Mucosa of descending colon (tissue), 3 donors: ENCODE results near the gene ARMC12. TPM values are rescaled to one million over a fixed set of nuclear protein-coding genes. Genes with fewer than 3 reads are reported as not detected.

Source experiments
- ATAC-seq: fragments of 200-7000 bp; cut with Tn5 transposase; one replicate; pipeline ENCODE4 v1.9.1; 2020; ENCODE audit warnings: mild to moderate bottlenecking, moderate library complexity
- DNase-seq, 3 donors: peaks; one replicate each; pipeline ENCODE4 v3.0.0-alpha.2; 2020
- H3K36me3 ChIP-seq: fragments of 200-600 bp; one replicate; pipeline ENCODE4 v1.8.0; 2021; ENCODE audit warnings: low read depth, mild to moderate bottlenecking
- H3K4me1 ChIP-seq: fragments of 200-600 bp; one replicate; pipeline ENCODE4 v1.8.0; 2021; ENCODE audit warnings: low read depth, mild to moderate bottlenecking
- H3K4me3 ChIP-seq: fragments of 200-600 bp; one replicate; pipeline ENCODE4 v1.8.0; 2021; ENCODE audit warnings: mild to moderate bottlenecking
- H3K9me3 ChIP-seq: fragments of 200-600 bp; one replicate; pipeline ENCODE4 v1.8.0; 2021; ENCODE audit warnings: mild to moderate bottlenecking
- intact Hi-C, 2 donors: fragments of 100-400 bp; cut with DNase I in 1 of 2; cut with micrococcal nuclease in 1 of 2; formaldehyde crosslinking; loops; one replicate each; pipeline versions ENCODE4 v1.11.0 to v1.11.1; 2022; cut with DNase I, micrococcal nuclease
- total RNA-seq, 3 donors: library from RNA; stranded (reverse); fragmentation: NEBNext Ultra II Directional in 2 of 3; extraction: Animal tissue kit (Norgen Biotek cat#: 25700) in 2 of 3; gene quantifications; one replicate each; pipeline versions ENCODE4 v1.2.1 to v1.2.4, GENCODE V29; 2021 to 2023
- TF ChIP-seq, protein P1 (sequence below): fragments of 200-600 bp; IDR thresholded peaks from one replicate; pipeline ENCODE4 v1.8.0; 2022; ENCODE audit warnings: antibody characterized with exemption, mild to moderate bottlenecking
- donor health status: DM: no; HTN: no; CAD: no; lungs with moderate emphysema.
- donor health status: DM: no; HTN: no; CAD: no.
- donor health status: DM: no; HTN: yes; CAD: no.

The ARMC12 gene
- total RNA-seq, 3 donors from 2014 or later = 0.31 to 0.55 (median 0.44) TPM

DNA sequence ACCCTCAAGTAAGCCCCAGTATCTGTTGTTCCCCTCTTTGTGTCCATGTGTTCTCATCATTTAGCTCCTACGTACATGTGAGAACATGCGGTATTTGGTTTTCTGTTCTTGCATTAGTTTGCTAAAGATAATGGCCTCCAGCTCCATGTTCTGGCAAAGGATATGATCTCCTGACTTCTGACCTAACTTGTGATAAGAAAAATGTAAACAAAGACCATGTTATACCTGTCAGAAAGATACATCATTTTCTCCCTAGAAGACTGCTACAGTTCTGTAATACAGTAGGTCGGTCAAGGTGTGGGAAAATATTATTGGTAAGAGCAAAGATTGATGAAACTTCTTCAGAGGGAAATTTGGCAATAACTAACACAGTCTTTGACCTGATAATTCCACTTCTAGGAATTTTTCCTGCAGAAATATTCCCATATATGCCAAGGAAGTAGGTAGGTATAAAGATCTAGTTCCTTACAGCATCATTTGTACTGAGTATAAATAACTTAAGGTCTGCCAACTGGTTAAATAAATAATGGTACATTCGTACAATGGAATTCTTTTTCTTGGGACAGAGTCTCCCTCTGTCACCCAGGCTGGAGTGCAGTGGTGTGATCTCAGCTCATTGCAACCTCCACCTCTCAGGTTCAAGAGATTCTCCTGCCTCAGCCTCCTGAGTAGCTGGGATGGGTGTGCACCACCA is 29.0 kb upstream of the ARMC12 start:
- ATAC-seq = no peak

DNA sequence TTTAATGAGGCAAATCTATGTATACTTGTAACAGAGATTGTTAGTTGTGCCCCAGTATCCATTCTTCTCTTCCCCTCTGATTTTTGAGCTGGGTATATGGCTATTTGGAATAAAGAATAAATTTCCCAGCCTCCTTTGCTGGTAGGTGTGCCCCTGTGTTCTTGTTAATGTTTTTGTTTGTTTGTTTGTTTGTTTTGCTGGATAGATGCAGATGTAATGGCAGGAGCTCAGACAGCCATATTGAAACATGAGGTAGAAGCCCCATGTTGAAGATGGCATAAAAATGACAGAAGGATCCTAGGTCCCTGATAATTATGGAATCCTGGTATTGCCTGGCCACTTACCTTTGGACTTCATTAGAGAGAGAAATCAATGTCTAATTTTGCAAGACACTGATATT is 28.2 kb upstream of the ARMC12 start:
- no peaks in the 10 kb centered on the region for H3K4me1 ChIP-seq
- DNase-seq (no peak), ATAC-seq (no peak)
- peaks cover under 1% of the 10 kb centered on the region for H3K9me3 ChIP-seq
- intact Hi-C loops = no loop called here
- H3K4me3 ChIP-seq = no peak overlapping the region
- H3K36me3 ChIP-seq = no peaks in the 10 kb centered on the region
- TF ChIP-seq, protein P1, sequence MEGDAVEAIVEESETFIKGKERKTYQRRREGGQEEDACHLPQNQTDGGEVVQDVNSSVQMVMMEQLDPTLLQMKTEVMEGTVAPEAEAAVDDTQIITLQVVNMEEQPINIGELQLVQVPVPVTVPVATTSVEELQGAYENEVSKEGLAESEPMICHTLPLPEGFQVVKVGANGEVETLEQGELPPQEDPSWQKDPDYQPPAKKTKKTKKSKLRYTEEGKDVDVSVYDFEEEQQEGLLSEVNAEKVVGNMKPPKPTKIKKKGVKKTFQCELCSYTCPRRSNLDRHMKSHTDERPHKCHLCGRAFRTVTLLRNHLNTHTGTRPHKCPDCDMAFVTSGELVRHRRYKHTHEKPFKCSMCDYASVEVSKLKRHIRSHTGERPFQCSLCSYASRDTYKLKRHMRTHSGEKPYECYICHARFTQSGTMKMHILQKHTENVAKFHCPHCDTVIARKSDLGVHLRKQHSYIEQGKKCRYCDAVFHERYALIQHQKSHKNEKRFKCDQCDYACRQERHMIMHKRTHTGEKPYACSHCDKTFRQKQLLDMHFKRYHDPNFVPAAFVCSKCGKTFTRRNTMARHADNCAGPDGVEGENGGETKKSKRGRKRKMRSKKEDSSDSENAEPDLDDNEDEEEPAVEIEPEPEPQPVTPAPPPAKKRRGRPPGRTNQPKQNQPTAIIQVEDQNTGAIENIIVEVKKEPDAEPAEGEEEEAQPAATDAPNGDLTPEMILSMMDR = no peak

More for the DNA sequence above, 29.0 kb upstream of the ARMC12 start:
- DNase-seq = no peak
- TF ChIP-seq, protein P1 = no peak
- intact Hi-C loops = no loop called here
- Histone ChIP-seq H3K9me3 (peaks cover 3% of the 10 kb centered on the region), H3K4me1 (no peaks in the 10 kb centered on the region), H3K4me3 (no peak overlapping the region), H3K36me3 (no peaks in the 10 kb centered on the region)

DNA sequence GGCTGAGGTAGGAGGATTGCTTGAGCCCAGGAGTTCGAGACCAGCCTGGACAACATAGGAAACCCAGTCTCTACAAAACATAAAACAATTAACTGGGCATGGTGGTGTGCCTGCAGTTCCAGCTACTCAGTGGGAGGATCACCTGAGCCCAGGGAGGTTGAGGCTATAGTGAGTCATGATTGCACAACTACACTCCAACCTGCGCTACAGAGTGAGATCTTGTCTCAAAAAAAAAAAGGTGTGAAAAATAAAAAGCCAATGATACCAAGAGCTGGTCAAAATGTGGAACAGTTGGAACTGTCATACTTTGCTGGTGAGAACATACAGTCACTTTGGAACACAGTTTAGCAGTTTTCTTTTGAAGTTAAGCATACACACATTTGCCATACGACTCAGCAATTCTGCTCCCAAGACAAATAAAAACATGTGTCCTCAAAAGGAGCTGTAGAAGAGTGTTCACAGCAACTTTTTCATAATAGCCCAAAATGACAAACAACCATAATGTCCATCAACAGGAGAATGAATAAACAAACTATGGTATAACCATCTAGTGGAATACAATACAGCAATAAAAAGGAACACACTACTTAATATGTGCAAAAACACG is 26.5 kb upstream of the ARMC12 start:
- no peaks in the 10 kb centered on the region for H3K4me1 ChIP-seq
- TF ChIP-seq, protein P1 = no peak
- no peaks in the 10 kb centered on the region for H3K9me3 ChIP-seq
- intact Hi-C loops = no loop called here
- H3K36me3 ChIP-seq = no peaks in the 10 kb centered on the region
- no peak for DNase-seq
- peak; percentile 84 for ATAC-seq
- no peak overlapping the region for H3K4me3 ChIP-seq

DNA sequence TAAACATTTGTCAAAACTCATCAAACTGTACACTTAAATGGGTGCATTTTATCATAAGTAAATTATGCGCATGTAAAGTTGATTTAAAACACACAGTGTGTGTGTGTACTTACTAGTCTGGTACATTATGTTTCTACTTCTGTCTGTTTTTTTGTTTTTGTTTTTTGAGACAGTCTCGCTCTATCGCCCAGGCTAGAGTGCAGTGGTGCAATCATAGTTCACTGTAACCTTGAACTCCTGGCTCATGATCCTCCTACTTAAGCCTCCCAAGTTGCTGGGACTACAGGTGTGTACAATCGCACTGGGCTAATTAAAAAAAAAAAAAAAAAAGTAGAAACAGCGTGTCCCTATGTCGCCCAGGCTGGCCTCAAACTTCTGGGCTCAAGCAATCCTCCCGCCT is 25.1 kb upstream of the ARMC12 start:
- H3K9me3 ChIP-seq = no peaks in the 10 kb centered on the region
- ATAC-seq (no peak), DNase-seq (no peak)
- intact Hi-C loops = no loop called here
- H3K4me1 ChIP-seq = no peaks in the 10 kb centered on the region
- TF ChIP-seq, protein P1 = no peak
- no peak overlapping the region for H3K4me3 ChIP-seq
- H3K36me3 ChIP-seq = no peaks in the 10 kb centered on the region

DNA sequence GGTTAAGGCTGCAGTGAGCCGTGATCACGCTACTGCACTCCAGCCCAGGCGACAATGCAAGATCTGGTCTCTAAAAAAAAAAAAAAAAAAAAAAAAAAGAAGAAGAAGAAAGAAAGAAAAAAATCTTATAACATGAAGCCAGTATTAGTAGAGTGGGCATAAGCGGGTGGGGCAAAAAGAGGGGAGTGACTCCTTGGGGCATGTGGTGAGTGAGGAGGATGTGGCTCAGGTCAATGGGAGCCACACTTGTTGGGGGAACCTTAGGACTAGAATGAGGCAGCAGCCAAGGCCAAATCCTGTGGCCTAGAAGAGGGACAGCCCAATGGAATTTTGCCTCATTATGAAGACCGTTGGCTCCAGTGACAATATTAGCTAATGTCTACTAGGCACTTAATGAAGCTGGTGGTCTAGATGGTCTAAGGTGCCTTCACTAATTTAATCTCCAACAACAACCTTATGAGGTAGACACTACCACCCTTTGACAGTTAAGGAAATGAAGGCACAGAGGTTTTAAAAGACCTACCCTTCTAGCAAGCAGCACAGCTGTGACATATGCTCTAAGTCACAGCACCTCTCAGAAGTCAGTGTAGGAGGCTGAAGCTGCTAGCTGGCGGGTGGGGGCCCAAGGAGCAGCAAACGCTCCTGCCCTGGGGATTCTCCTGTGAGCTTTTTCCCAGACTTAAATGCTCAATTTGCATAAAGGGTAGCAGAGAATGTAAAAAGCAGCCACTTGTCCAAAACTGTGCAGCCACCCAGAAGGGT is 23.6 kb upstream of the ARMC12 start:
- Histone ChIP-seq H3K36me3 (no peaks in the 10 kb centered on the region), H3K9me3 (no peaks in the 10 kb centered on the region), H3K4me1 (peaks cover 4% of the 10 kb centered on the region), H3K4me3 (no peak overlapping the region)
- DNase-seq (no peak), ATAC-seq (no peak)
- TF ChIP-seq, protein P1 = no peak
- intact Hi-C loops = no loop called here
